Adrenal gland (tissue), 12 donors: ENCODE measurements around the gene AZU1. TPM values are rescaled to one million over a fixed set of nuclear protein-coding genes. Genes with fewer than 3 reads are reported as not detected.
"Not testable (repeated sequence)": the region's sequence is repeated elsewhere in the genome, so short reads cannot be mapped to it uniquely, and the experiment has no call there.

ENCODE experiments used
- DNase-seq, 7 donors: peaks; one replicate each; pipeline ENCODE4 v3.0.0-alpha.2; 2019 to 2020
- H3K27ac ChIP-seq, 5 donors: fragments of 200-600 bp; sonication (generic) in 4 of 5; 1 replicate in 3 of 5; 2 replicates in 2 of 5; pipeline versions ENCODE4 v1.5.1 to v1.8.0; 2016 to 2020; ENCODE audit warnings: mild to moderate bottlenecking in 1 of 5
- H3K27me3 ChIP-seq: fragments of 200-600 bp; 2 replicates; pipeline ENCODE4 v1.8.0; 2021
- H3K36me3 ChIP-seq, 2 donors: fragments of 200-600 bp; replicated peaks in 1 of 2; 1 replicate in 1 of 2; 2 replicates in 1 of 2; pipeline versions ENCODE4 v1.5.1 to v1.8.0; 2018 to 2022
- H3K4me1 ChIP-seq, 2 donors: fragments of 200-600 bp; replicated peaks in 1 of 2; 1 replicate in 1 of 2; 2 replicates in 1 of 2; pipeline versions ENCODE4 v1.5.1 to v1.8.0; 2018 to 2021
- H3K4me3 ChIP-seq, 4 donors: fragments of 200-600 bp; sonication (generic) in 3 of 4; one replicate each; pipeline ENCODE4 v1.5.1; 2016 to 2018
- H3K9me3 ChIP-seq, 3 donors: fragments of 200-600 bp; sonication (generic) in 1 of 3; replicated peaks in 1 of 3; 1 replicate in 2 of 3; 2 replicates in 1 of 3; pipeline versions ENCODE4 v1.5.1 to v1.8.0; 2016 to 2021
- CTCF ChIP-seq, 6 experiments: fragments of 450-650 bp in 4 of 6; fragments of 200-600 bp in 2 of 6; sonication (generic) in 1 of 6; IDR thresholded peaks; 1 replicate in 5 of 6; 2 replicates in 1 of 6; pipeline versions ENCODE4 v1.5.1 to v1.8.0; 2016 to 2021; ENCODE audit warnings: antibody characterized with exemption in 6 of 6, mild to moderate bottlenecking in 2 of 6, moderate library complexity in 1 of 6
- POLR2A ChIP-seq, 2 donors: fragments of 450-650 bp; IDR thresholded peaks; one replicate each; pipeline ENCODE4 v1.6.1; 2017; ENCODE audit warnings: antibody characterized with exemption in 2 of 2, mild to moderate bottlenecking in 2 of 2, moderate library complexity in 1 of 2
- WGBS, 4 donors: extraction: QIAGEN DNeasy Blood & Tissue Kit in 2 of 4; methylation state at CpG; one replicate each; pipeline versions ENCODE4 v1.1.5 to v1.1.7; 2013 to 2017; 5-methylcytosine and 5-hydroxymethylcytosine counted together
- intact Hi-C, 2 donors: fragments of 100-400 bp; cut with DNase I; formaldehyde crosslinking; loops; one replicate each; pipeline versions ENCODE4 v1.14.1 to v1.15.0; 2022 to 2023
- polyA plus RNA-seq, 3 donors: library from polyadenylated mRNA; stranded (reverse); fragments of 200-250 nt in 2 of 3; fragments of 350-450 nt in 1 of 3; fragmentation: Illumina TruSeq in 1 of 3; extraction: RNeasy Lipid Tissue Mini Kit (QIAGEN cat#74804) in 1 of 3; gene quantifications; one replicate each; pipeline ENCODE4 v1.2.3, GENCODE V29; 2013 to 2014
- total RNA-seq, 9 donors: library from RNA; depleted of rRNA in 4 of 9; stranded (reverse); fragments of >200 nt in 4 of 9; fragments of 120-200 nt in 1 of 9; fragmentation: NEBNext Ultra II Directional in 1 of 9; extraction: Animal tissue kit (Norgen Biotek cat#: 25700) in 1 of 9; gene quantifications; one replicate each; pipeline versions ENCODE4 v1.1.0 to v1.2.4, GENCODE V29; 2013 to 2023
- donor health status: healthy with polysubstance abuse.
- donor health status: Bipolar disorder and iron deficiency.
- donor health status: DM: yes; HTN: yes; CAD: no.
- donor health status: DM: no; HTN: no; CAD: no.
- donor health status: DM: no; HTN: no; CAD: no.
- donor health status: DM: yes; HTN: yes; CAD: no.

The AZU1 gene
- total and polyA plus RNA-seq, 12 donors, result 0.11 to 1.1 (median 0.30) TPM; not detected in 5

DNA sequence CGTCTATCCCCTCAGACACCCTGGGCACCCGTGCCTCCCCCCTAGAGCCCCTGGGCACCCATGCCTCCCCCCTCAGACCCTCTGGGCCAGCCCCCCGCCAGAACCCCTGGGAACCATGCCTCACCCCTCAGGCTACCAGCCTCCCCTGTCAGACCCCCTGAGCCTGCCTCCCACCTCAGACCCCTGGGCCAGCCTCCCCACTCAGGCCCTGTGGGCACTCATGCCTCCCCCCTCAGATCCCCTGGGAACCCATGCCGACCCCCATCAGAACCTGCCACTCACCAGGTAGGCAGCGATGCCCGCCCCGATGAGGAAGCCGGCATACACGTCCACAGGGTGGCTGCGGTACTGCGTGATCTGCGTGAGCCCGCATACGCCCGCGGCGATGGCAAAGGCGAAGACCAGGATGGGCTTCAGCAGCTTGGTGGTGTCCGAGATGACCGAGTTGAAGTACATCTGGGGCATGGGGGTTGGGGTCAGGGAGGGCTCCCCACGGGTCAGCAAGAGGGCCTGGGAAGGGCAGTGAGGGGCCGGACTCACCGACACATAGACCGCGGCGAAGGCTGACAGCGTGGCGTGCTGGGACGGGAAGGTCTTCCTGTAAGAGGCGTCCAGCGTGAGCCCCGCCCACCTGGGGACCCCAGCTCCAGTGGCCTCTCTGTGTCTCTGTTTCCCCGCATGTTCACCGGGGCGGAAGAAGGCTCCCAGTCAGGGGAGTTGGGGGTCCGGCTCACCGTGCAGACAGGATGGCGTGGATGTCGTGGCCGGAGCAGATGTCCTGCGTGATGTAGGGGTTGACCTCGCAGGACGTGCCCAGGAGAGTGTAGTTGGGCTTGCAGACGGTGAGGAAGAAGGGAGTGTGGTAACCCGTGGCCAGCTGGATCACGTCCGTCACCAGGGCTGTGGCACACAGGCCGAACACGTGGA is 13.2 kb upstream of the AZU1 start:
- TF ChIP-seq POLR2A (IDR thresholded peaks at IDR 0.05) (no peak), CTCF (IDR thresholded peaks at IDR 0.05) (no peak)
- Histone ChIP-seq H3K27ac (no peak overlapping the region), H3K4me1 (no peaks in the 10 kb centered on the region), H3K36me3 (peaks cover 0 to 28% of the 10 kb centered on the region in 2 donors), H3K9me3 (no peaks in the 10 kb centered on the region), H3K4me3 (no peak overlapping the region), H3K27me3 (no peaks in the 10 kb centered on the region)
- intact Hi-C loops, result no loop called here
- WGBS, 4 donors, result 88 to 94% (median 89%) methylated on average over 31 to 49 of the region's 49 CpGs
- peak in 1 of 7 donors; percentile 35 for DNase-seq

GRCh38 chr19:815079-815774 is 12.4 kb upstream of the AZU1 start:
- intact Hi-C loops, result no loop called here
- Histone ChIP-seq H3K4me3 (no peak overlapping the region), H3K9me3 (no peaks in the 10 kb centered on the region), H3K36me3 (peaks cover 0 to 20% of the 10 kb centered on the region in 2 donors), H3K27me3 (no peaks in the 10 kb centered on the region), H3K4me1 (no peaks in the 10 kb centered on the region), H3K27ac (no peak overlapping the region)
- DNase-seq, result peak in 1 of 7 donors; percentile 33
- 89 to 94% (median 94%) methylated on average over 15 to 47 of the region's 47 CpGs for WGBS, 4 donors
- TF ChIP-seq POLR2A (IDR thresholded peaks at IDR 0.05), result no peak
- TF ChIP-seq CTCF (IDR thresholded peaks at IDR 0.05), result no peak

DNA sequence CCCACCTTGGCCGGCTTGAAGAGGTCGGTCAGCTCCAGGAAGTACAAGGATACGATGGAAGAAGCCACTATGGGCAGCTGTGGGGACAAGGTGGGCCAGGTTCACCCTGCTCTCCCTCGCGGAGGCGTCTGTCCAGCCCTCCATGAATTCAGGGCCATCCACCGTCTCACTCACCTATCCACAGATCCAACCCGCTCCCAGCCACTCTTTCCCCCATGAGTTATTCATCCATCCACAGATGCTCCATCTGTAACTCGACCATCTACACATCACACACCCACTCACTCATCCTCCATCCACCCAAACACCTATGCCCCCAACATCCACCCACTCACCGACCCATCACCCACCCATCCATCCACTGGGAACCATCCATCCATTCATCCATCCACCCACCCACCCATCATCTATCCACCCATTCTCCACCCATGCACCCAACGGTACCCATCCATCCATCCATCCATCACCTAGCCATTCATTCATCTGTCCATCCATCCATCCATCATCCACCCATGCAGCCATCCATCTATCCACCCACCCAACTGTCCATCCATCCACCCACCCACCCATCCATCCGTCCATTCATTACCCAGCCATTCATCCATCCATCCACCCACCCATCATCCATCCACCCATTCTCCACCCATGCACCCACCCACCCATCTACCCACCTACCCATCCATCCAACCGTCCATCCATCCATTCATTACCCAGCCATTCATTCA is 11.7 kb upstream of the AZU1 start:
- intact Hi-C loops, result no loop called here
- Histone ChIP-seq H3K4me3 (no peak overlapping the region), H3K9me3 (no peaks in the 10 kb centered on the region), H3K4me1 (no peaks in the 10 kb centered on the region), H3K27ac (no peak overlapping the region), H3K27me3 (no peaks in the 10 kb centered on the region), H3K36me3 (peaks cover 0 to 13% of the 10 kb centered on the region in 2 donors)
- no peak for DNase-seq
- 93 to 97% (median 95%) methylated on average over 11 to 13 of the region's 13 CpGs for WGBS, 4 donors
- TF ChIP-seq POLR2A (IDR thresholded peaks at IDR 0.05) (no peak), CTCF (IDR thresholded peaks at IDR 0.05) (no peak)

DNA sequence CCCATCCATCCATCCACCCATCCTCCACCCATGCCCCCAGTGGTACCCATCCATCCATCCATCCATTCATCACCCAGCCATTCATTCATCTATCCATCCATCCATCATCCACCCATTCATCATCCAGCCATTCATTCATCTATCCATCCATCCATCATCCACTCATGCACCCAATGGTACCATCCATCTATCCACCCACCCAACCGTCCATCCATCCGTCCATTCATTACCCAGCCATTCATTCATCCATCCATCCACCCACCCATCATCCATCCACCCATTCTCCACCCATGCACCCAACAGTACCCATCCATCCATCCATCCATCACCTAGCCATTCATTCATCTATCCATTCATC is 11.2 kb upstream of the AZU1 start:
- H3K4me1 ChIP-seq, result peaks cover 0 to 2% of the 10 kb centered on the region in 2 donors
- peaks cover 0 to 8% of the 10 kb centered on the region in 2 donors for H3K36me3 ChIP-seq
- intact Hi-C loops, result no loop called here
- H3K9me3 ChIP-seq, result no peaks in the 10 kb centered on the region
- no peak for DNase-seq
- H3K27ac ChIP-seq, result no peak overlapping the region
- no peak for TF ChIP-seq CTCF (IDR thresholded peaks at IDR 0.05)
- no peak for TF ChIP-seq POLR2A (IDR thresholded peaks at IDR 0.05)
- 86 to 98% (median 93%) methylated on average over 2 of the region's 2 CpGs for WGBS, 4 donors
- H3K27me3 ChIP-seq, result peaks cover 3% of the 10 kb centered on the region
- no peak overlapping the region for H3K4me3 ChIP-seq

DNA sequence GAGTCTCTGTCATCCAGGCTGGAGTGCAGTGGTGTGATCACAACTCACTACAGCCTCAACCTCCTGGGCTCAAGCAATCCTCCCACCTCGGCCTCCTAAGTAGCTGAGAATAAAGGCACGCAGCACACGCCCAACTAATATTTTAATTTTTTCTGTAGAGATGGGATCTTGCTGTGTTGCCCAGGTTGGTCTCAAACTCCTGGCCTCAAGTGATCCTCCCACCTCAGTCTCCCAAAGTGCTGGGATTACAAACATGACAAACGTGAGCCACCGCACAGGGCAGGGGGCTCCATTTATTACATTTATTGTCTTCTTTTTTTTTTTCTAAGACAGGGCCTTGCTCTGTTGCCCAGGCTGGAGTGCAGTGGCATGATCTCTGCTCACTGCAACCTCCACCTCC is 7.4 kb upstream of the AZU1 start:
- intact Hi-C loops, DNase-seq, H3K36me3 ChIP-seq, H3K9me3 ChIP-seq, H3K4me1 ChIP-seq, H3K4me3 ChIP-seq, H3K27ac ChIP-seq: not testable (repeated sequence)
- H3K27me3 ChIP-seq, result peaks cover 21% of the 10 kb centered on the region
- WGBS, 4 donors, result 85 to 96% (median 93%) methylated on average over 5 of the region's 5 CpGs
